Lower leg skin (tissue), 3 donors: ENCODE measurements around the gene MAPKAPK5.

Source experiments
- CTCF ChIP-seq, 3 donors: fragments of 450-650 bp; IDR thresholded peaks; one replicate each; pipeline ENCODE4 v1.5.1; 2016; ENCODE audit warnings: antibody characterized with exemption in 3 of 3, mild to moderate bottlenecking in 3 of 3, moderate library complexity in 2 of 3
- POLR2A ChIP-seq, 2 donors: fragments of 450-650 bp; IDR thresholded peaks; one replicate each; pipeline ENCODE4 v1.6.1; 2016 to 2017; ENCODE audit warnings: antibody characterized with exemption in 2 of 2, mild to moderate bottlenecking in 1 of 2, moderate library complexity in 1 of 2

GRCh38 chr12:111827907-111828306, 14.1 kb upstream of the MAPKAPK5 start:
- TF ChIP-seq CTCF (IDR thresholded peaks at IDR 0.05) (no peak), POLR2A (IDR thresholded peaks at IDR 0.05) (no peak)
